GM23338 (cell line): ENCODE data around the gene FGFBP1. TPM values are rescaled to one million over a fixed set of nuclear protein-coding genes. Genes with fewer than 3 reads are reported as not detected.

Source experiments
- ATAC-seq: fragments of 200-7000 bp; cut with Tn5 transposase; 3 replicates; pipeline ENCODE4 v1.9.1; 2020
- DNase-seq: peaks from one replicate; pipeline ENCODE4 v3.0.0-alpha.2; 2015; ENCODE audit warnings: low spot score
- H2AFZ ChIP-seq: fragments of 200-600 bp; sonication (generic); 2 replicates; pipeline ENCODE4 v1.8.0; 2016; ENCODE audit warnings: antibody characterized with exemption, mild to moderate bottlenecking, moderate library complexity
- H3F3A ChIP-seq: fragments of 200-600 bp; sonication (generic); replicated peaks from 2 replicates; pipeline ENCODE4 v1.8.0; 2017; ENCODE audit warnings: antibody characterized with exemption, mixed run types, low read depth
- H3K27ac ChIP-seq: fragments of 200-600 bp; sonication (generic); 2 replicates; pipeline ENCODE4 v1.6.1; 2016; ENCODE audit warnings: low read depth
- H3K27me3 ChIP-seq: fragments of 200-600 bp; sonication (generic); 2 replicates; pipeline ENCODE4 v1.8.0; 2016; ENCODE audit warnings: mild to moderate bottlenecking, mixed run types, moderate library complexity; ENCODE audit not compliant: insufficient read depth
- H3K36me3 ChIP-seq: fragments of 200-600 bp; sonication (generic); 2 replicates; pipeline ENCODE4 v1.8.0; 2016; ENCODE audit warnings: mild to moderate bottlenecking; ENCODE audit not compliant: insufficient read depth
- H3K4me1 ChIP-seq: fragments of 200-600 bp; sonication (generic); 2 replicates; pipeline ENCODE4 v1.8.0; 2016; ENCODE audit warnings: mild to moderate bottlenecking, moderate library complexity; ENCODE audit not compliant: insufficient read depth
- H3K4me2 ChIP-seq: fragments of 200-600 bp; sonication (generic); 2 replicates; pipeline ENCODE4 v1.7.1; 2017; ENCODE audit warnings: mixed run types
- H3K4me3 ChIP-seq: fragments of 200-600 bp; sonication (generic); 2 replicates; pipeline ENCODE4 v1.6.1; 2016; ENCODE audit warnings: mixed run types
- H3K79me2 ChIP-seq: fragments of 200-600 bp; sonication (generic); replicated peaks from 2 replicates; pipeline ENCODE4 v1.8.0; 2017; ENCODE audit warnings: mild to moderate bottlenecking; ENCODE audit not compliant: insufficient read depth
- H3K9me2 ChIP-seq: fragments of 200-600 bp; sonication (generic); 2 replicates; pipeline ENCODE4 v1.8.0; 2017; ENCODE audit not compliant: insufficient read depth
- H4K20me1 ChIP-seq: fragments of 200-600 bp; sonication (generic); replicated peaks from 2 replicates; pipeline ENCODE4 v1.8.0; 2017; ENCODE audit warnings: mild to moderate bottlenecking; ENCODE audit not compliant: insufficient read depth
- H3K27ac Mint-ChIP-seq: 2 replicates; pipeline ENCODE4 v1.8.0; 2020; ENCODE audit warnings: inconsistent platforms, mild to moderate bottlenecking, moderate library complexity, mixed read lengths
- H3K27me3 Mint-ChIP-seq: 3 replicates; pipeline ENCODE4 v1.8.0; 2022; ENCODE audit warnings: low read depth, mild to moderate bottlenecking, moderate library complexity, mixed read lengths, inconsistent platforms; ENCODE audit not compliant: insufficient read depth, poor library complexity
- H3K36me3 Mint-ChIP-seq: 3 replicates; pipeline ENCODE4 v1.8.0; 2021; ENCODE audit warnings: low read depth, mild to moderate bottlenecking, inconsistent platforms, moderate library complexity, mixed read lengths
- H3K4me1 Mint-ChIP-seq: 3 replicates; pipeline ENCODE4 v1.8.0; 2020; ENCODE audit warnings: mild to moderate bottlenecking, inconsistent platforms, mixed read lengths
- H3K4me3 Mint-ChIP-seq: 3 replicates; pipeline ENCODE4 v1.8.0; 2021; ENCODE audit warnings: moderate library complexity, mild to moderate bottlenecking, inconsistent platforms, mixed read lengths
- H3K9me3 Mint-ChIP-seq: 3 replicates; pipeline ENCODE4 v1.8.0; 2020; ENCODE audit warnings: moderate library complexity, mild to moderate bottlenecking, inconsistent platforms, mixed read lengths
- CREB1 ChIP-seq: fragments of 250-450 bp; sonication (Bioruptor Pico); IDR thresholded peaks from 2 replicates; pipeline ENCODE4 v1.5.0; 2020; ENCODE audit warnings: low read depth, mild to moderate bottlenecking, moderate library complexity
- CTCF ChIP-seq, 2 experiments: fragments of 200-600 bp in 1 of 2; sonication (generic) in 1 of 2; conservative IDR thresholded peaks; 2 replicates each; pipeline versions ENCODE4 v1.5.1 to v1.6.1; 2016 to 2017; ENCODE audit warnings: antibody characterized with exemption in 2 of 2, low read depth in 2 of 2, mild to moderate bottlenecking in 2 of 2, moderate library complexity in 1 of 2
- EZH2phosphoT487 ChIP-seq: fragments of 200-600 bp; sonication (generic); IDR thresholded peaks from one replicate; pipeline ENCODE4 v1.8.1; 2018; ENCODE audit warnings: antibody characterized with exemption; ENCODE audit not compliant: unreplicated experiment
- NANOG ChIP-seq: IDR thresholded peaks from 2 replicates; pipeline ENCODE4 v1.6.1; 2016; ENCODE audit warnings: antibody characterized with exemption, borderline replicate concordance
- POLR2AphosphoS5 ChIP-seq: IDR thresholded peaks from 2 replicates; pipeline ENCODE4 v1.6.1; 2016; ENCODE audit warnings: antibody characterized with exemption, low read depth
- REST ChIP-seq: IDR thresholded peaks from one replicate; pipeline ENCODE4 v1.6.1; 2018; ENCODE audit warnings: antibody characterized with exemption; ENCODE audit not compliant: unreplicated experiment
- STAT1 ChIP-seq: IDR thresholded peaks from one replicate; pipeline ENCODE4 v1.6.1; 2016; ENCODE audit warnings: antibody characterized with exemption; ENCODE audit not compliant: unreplicated experiment
- ZNF331 ChIP-seq: fragments of 250-450 bp; sonication (Bioruptor Pico); IDR thresholded peaks from 2 replicates; pipeline ENCODE4 v1.5.0; 2020; ENCODE audit warnings: low read depth, mild to moderate bottlenecking, moderate library complexity
- polyA plus RNA-seq: library from polyadenylated mRNA; unstranded; fragments of >200 nt; fragmentation: Nextera tagmentation; extraction: Ambion mirVana; gene quantifications from 2 replicates; pipeline ENCODE4 v1.2.1, GENCODE V29; 2016
- total RNA-seq: library from RNA; depleted of rRNA; stranded (reverse); fragments of >200 nt; shearing (Covaris generic); gene quantifications from 2 replicates; pipeline ENCODE4 v1.2.3, GENCODE V29; 2014
- TF ChIP-seq, protein P1 (sequence below): IDR thresholded peaks from 2 replicates; pipeline ENCODE4 v1.6.1; 2016; ENCODE audit warnings: antibody characterized with exemption

The FGFBP1 gene
- total and polyA plus RNA-seq, 2 experiments from 2014 or later = 0.15 TPM; not detected in 1

- Mint-ChIP-seq H3K27me3 (peaks cover 4% of the 10 kb centered on the region), H3K4me1 (no peaks in the 10 kb centered on the region), H3K27ac (no peak overlapping the region), H3K9me3 (peaks cover 13% of the 10 kb centered on the region; the same call in 2 of the 3 replicates), H3K4me3 (no peak overlapping the region), H3K36me3 (no peaks in the 10 kb centered on the region)
- H3K9me2 ChIP-seq = peaks cover 29% of the 10 kb centered on the region
- no peak overlapping the region for H3K27ac ChIP-seq
- H3K4me3 ChIP-seq = no peak overlapping the region
- H3K27me3 ChIP-seq = no peaks in the 10 kb centered on the region
- no peak overlapping the region for H2AFZ ChIP-seq
- no peaks in the 10 kb centered on the region for H3K79me2 ChIP-seq
- peaks cover 5% of the 10 kb centered on the region; the same call in 1 of the 2 replicates for H3K36me3 ChIP-seq
- H3K4me1 ChIP-seq = no peaks in the 10 kb centered on the region
- no peak for ATAC-seq
- H3K4me2 ChIP-seq = no peak overlapping the region
- no peak for DNase-seq
- H3F3A ChIP-seq = 0 out of 2 replicates have a peak, but pooled peaks cover 3% of the 10 kb centered on the region
- TF ChIP-seq ZNF331 (no peak), POLR2AphosphoS5 (no peak), REST (no peak)
- H4K20me1 ChIP-seq = no peaks in the 10 kb centered on the region
Measured at GRCh38 chr4:15901007-15901406, 37.5 kb downstream of the FGFBP1 start.

DNA sequence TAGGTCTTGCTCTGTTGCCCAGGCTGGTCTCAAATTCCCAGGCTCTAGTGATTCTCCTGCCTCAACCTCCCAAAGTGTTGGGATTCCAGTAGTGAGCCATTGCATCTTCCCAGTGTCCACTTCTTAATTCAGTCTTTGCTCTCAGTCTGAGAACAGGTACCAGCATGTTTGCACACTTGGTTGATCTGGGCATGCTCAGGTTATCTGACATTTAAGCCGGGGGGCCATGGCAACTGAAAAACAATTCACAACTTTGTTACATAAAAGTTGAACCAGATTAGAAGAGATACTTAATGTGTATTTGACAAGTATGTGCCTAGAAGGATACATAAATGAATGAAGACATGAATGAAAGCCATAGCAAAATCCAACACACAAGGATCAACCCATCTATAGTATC lies 39.0 kb downstream of the FGFBP1 start:
- Histone ChIP-seq H3K4me1 (no peaks in the 10 kb centered on the region), H3K9me2 (peaks cover 28% of the 10 kb centered on the region), H2AFZ (no peak overlapping the region), H3K36me3 (peaks cover 5% of the 10 kb centered on the region; the same call in 1 of the 2 replicates), H3K4me3 (no peak overlapping the region), H3K27ac (no peak overlapping the region), H4K20me1 (no peaks in the 10 kb centered on the region), H3K27me3 (no peaks in the 10 kb centered on the region), H3F3A (no peaks in the 10 kb centered on the region), H3K79me2 (no peaks in the 10 kb centered on the region), H3K4me2 (no peak overlapping the region)
- H3K9me3 Mint-ChIP-seq = peaks cover 4% of the 10 kb centered on the region; the same call in 1 of the 3 replicates
- no peak for DNase-seq
- H3K4me3 Mint-ChIP-seq = no peak overlapping the region
- H3K36me3 Mint-ChIP-seq = no peaks in the 10 kb centered on the region
- no peak for ATAC-seq
- H3K27me3 Mint-ChIP-seq = peaks cover 1% of the 10 kb centered on the region
- H3K4me1 Mint-ChIP-seq = no peaks in the 10 kb centered on the region
- no peak overlapping the region for H3K27ac Mint-ChIP-seq
- TF ChIP-seq, protein P1, sequence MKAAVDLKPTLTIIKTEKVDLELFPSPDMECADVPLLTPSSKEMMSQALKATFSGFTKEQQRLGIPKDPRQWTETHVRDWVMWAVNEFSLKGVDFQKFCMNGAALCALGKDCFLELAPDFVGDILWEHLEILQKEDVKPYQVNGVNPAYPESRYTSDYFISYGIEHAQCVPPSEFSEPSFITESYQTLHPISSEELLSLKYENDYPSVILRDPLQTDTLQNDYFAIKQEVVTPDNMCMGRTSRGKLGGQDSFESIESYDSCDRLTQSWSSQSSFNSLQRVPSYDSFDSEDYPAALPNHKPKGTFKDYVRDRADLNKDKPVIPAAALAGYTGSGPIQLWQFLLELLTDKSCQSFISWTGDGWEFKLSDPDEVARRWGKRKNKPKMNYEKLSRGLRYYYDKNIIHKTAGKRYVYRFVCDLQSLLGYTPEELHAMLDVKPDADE = no peak
- TF ChIP-seq POLR2AphosphoS5 (no peak), STAT1 (no peak), EZH2phosphoT487 (no peak), CTCF (conservative IDR thresholded peaks at IDR 0.05; ENCODE audit: low read depth in 2 of 2) (no peak), ZNF331 (no peak), NANOG (no peak), CREB1 (CRISPR knock-in tag) (no peak)
